Cardiac fibroblast (primary cell): ENCODE results near the gene NPC1.
"Not testable (repeated sequence)": the region's sequence is repeated elsewhere in the genome, so short reads cannot be mapped to it uniquely, and the experiment has no call there.

Source experiments
- DNase-seq, 2 donors: peaks; one replicate each; pipeline versions ENCODE4 v3.0.0 to v3.0.0-alpha.2; 2010; ENCODE audit warnings: low read depth in 2 of 2
- H3K4me3 ChIP-seq, 2 donors: replicated peaks in 1 of 2; 1 replicate in 1 of 2; 2 replicates in 1 of 2; pipeline ENCODE4 v1.5.1; 2011; ENCODE audit warnings: low read depth in 2 of 2, low read length in 2 of 2, mild to moderate bottlenecking in 2 of 2, moderate library complexity in 1 of 2
- TF ChIP-seq, protein P1 (sequence below): IDR thresholded peaks from one replicate; pipeline ENCODE4 v1.5.1; 2011; ENCODE audit warnings: low read depth, mild to moderate bottlenecking, low read length, inconsistent platforms

The NPC1 gene

DNA sequence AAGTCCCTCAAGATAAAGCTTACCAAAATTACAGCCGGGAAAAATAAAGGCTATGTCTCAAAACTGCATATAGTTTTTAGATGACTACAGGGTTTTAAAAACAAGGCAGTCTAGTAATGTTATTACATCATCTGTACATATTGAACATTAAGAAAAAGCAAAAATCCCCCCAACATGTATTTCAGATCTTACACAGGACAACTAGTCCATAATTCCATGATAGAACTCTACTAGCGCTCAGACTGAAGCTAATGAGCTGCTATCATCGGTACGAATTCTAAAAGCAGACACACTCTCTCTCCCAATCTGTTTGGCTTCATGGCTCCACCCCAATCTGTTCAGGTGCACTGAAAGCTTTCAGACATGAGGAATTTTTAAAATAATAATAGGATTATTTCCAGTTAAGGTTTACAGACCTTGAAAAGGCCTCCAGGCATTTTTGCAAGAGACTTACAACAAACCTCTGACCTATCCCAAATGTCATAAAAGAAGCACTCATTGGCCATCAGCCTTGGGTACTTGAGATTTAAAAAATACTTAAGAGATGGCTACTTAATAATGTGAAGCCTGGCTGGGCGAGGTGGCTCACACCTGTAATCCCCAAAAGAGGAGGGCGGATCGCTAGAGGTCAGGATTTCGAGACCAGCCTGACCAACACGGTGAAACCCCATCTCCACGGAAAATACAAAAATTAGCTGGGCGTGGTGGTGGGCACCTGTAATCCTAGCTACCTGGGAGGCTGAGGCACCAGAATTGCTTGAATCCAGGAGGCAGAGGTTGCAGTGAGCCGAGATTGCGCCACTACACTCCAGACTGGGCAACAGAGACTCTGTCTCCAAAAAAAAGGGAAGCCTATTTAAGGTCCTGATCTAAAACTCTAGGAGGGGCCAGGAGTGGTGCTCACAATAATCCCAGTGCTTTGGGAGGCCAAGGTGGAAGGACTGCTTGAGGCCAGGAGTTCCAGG is 2.0 kb downstream of the NPC1 start:
- TF ChIP-seq, protein P1, sequence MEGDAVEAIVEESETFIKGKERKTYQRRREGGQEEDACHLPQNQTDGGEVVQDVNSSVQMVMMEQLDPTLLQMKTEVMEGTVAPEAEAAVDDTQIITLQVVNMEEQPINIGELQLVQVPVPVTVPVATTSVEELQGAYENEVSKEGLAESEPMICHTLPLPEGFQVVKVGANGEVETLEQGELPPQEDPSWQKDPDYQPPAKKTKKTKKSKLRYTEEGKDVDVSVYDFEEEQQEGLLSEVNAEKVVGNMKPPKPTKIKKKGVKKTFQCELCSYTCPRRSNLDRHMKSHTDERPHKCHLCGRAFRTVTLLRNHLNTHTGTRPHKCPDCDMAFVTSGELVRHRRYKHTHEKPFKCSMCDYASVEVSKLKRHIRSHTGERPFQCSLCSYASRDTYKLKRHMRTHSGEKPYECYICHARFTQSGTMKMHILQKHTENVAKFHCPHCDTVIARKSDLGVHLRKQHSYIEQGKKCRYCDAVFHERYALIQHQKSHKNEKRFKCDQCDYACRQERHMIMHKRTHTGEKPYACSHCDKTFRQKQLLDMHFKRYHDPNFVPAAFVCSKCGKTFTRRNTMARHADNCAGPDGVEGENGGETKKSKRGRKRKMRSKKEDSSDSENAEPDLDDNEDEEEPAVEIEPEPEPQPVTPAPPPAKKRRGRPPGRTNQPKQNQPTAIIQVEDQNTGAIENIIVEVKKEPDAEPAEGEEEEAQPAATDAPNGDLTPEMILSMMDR, result no peak
- DNase-seq, result no peak
- peak overlapping the region in 1 of 2 donors; percentile 38 for H3K4me3 ChIP-seq

DNA sequence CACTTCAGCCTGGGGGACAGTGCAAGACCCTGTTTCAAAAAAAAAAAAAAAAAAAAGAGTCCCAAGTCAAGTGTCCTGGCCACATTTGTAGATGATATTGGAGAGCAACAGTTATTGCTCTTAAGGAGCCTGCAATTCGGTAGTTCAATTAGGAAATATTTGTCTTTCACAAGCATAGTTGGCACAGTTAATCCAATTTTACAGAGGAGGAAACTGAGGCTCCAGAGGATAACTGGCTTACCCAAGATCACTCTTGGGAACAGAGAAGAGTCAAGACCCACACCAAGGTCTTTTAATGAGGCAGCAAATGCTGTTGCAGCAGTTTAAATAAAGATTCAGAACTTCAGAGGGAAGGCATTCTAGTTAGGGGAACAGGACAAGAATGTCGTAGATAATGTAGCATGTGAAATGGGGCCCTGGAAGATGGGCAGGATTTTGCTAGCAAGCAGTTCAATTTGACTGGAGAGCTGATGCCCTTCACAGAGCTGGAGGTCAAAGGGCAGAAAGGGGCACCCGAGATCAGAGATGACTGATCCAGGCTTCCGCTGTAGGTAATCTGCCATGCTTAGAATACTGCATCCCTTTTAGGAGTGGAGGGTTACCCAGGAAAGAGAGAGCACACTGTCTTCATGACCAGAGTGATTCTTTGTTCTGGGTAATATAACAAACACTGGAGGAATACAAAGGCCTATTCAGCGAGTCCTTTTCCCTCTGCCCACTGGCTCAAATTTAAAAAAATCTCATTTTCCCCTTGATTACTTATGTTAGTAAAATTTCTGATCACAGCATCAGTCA is 3.0 kb downstream of the NPC1 start:
- no peak for DNase-seq

DNA sequence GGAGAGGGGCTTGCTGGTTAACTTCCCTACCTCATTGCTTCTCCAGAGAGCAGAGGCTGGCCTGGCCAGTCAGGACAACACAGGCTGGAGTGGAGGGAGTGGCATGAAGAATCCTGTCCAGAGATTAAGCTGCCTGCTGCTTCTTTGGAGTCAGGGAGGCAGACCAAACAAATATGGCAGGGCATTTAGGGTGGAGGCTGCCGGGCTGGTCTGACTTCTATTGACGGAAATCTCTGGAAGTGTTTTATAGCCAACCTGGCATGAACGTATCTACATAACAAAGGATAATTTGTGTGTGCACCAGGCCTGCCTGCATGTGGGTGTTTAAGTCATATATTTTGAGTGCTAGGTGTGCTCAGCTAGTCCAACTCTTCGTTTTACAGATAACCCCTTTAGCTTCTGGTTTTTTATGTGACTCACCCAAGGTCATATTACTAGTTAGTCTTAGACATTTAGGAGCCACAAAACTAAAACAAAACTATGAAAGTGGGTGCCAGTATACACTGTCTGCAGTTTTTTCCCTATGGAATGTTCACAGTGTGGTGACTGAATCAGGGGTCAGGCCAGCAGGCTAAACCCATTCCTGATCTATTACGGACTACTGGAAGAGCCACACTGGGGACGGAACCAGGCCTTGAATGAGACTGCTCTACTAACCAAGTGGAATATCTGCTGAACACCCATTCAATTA is 5.5 kb downstream of the NPC1 start:
- H3K4me3 ChIP-seq, result no peak overlapping the region
- peak in 1 of 2 donors; percentile 51 for DNase-seq
- TF ChIP-seq, protein P1, result no peak

More for the DNA sequence above, 3.0 kb downstream of the NPC1 start:
- TF ChIP-seq, protein P1, result no peak
- no peak overlapping the region for H3K4me3 ChIP-seq

DNA sequence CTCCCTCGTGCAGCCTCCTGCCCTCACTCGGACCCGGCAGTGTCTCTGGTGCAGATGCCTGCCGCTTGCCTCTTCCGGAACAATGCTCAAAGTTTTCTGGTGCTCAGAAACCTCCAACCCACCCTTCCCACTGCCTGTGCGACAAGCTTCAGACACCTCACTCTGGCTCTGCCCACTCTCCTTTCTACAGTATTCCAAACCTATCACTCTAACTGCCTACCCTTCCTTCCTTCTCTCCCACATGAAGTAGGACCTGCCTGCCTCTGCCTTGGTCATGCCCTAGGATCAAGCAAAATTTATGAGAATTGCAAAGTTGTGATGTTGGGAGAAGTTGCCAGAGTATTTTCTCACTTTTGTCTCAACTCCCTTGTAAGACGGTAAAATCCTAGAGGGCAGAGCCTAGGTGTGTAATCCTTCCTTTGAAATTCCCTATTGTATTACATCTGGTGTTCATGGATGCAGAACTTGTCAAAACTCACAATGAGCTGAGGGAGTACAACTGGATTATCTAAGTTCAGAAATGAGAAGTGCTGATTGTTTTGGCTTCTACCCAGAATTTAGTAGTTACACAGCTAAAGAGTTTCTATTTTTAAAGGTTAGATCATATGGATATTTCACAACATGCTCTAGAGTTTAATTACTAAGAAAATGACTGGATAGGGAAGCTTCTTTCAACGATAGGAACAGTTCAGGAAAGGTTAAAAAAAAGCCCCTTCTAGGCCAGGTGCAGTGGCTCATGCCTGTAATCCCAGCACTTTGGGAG is 7.2 kb downstream of the NPC1 start:
- TF ChIP-seq, protein P1, result no peak
- peak; percentile 62 for DNase-seq
- no peak overlapping the region for H3K4me3 ChIP-seq

DNA sequence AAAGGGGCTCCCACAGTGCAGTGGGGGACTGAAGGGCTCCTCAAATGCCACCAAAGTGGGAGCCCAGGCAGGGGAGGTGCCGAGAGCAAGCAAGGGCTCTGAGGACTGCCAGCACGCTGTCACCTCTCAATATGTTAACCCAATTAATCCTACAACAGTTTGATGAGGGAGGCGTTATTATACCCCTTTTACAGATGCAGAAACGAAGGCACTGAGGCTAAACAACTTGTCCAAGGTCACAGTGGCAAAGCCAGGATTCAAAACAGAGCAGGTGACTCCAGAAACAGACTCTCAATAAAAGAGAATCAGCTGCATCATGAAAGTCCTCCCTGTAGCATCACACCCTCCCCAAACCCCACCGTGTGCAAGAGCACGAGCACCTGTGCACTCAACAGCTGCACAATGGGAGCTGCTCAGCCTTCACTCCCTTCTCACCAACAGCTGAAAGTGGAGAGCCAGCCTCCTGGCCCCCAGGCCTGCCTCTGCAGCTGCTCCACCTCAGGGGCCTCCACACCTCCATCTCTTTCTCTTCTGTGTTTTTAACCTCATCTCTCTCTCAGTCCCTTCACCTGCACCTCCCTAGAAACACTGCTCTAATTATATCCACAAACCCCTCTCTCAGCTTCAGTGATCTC is 8.1 kb downstream of the NPC1 start:
- no peak for DNase-seq
- TF ChIP-seq, protein P1, result no peak
- H3K4me3 ChIP-seq, result no peak overlapping the region

DNA sequence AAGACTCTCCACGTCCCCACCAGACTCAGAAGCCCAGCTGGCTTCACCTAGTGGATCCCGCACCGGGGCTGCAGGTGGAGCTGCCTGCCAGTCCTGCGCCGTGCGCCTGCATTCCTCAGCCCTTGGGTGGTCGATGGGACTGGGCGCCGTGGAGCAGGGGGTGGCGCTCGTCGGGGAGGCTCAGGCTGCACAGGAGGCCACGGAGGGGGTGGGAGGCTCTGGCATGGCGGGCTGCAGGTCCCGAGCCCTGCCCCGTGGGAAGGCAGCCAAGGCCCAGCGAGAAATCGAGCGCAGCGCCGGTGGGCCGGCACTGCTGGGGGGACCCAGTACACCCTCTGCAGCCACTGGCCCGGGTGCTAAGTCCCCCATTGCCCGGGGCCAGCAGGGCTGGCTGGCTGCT is 8.8 kb downstream of the NPC1 start:
- DNase-seq, H3K4me3 ChIP-seq: not testable (repeated sequence)
